GM21576 (cell line): Measurements from ENCODE around the gene FMN2.

Experiments
- ATAC-seq: cut with Tn5 transposase; IDR thresholded peaks from one replicate; pipeline ENCODE4 v1.9.1; 2021; ENCODE audit warnings: mild to moderate bottlenecking, moderate library complexity; ENCODE audit not compliant: unreplicated experiment

FMN2 gene

DNA sequence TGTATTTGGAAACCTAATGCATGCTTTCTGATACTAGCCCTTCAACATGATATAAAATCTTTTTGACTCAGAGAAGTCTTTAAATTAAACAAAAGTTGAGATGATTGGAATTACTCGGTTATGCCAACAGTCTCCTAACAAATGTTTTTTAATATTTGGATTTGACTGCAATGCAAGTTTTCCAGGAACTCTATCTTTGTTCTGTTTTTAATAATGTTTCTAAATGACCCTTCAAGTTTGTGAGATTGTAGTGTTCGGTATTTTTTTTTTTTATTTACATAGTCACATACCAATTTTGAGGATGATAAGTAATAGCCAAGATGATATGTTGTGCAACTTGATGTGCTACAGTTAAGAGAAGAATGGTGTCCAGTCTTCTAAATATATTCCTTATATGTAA is 258.0 kb downstream of the FMN2 start:
- no peak for ATAC-seq

DNA sequence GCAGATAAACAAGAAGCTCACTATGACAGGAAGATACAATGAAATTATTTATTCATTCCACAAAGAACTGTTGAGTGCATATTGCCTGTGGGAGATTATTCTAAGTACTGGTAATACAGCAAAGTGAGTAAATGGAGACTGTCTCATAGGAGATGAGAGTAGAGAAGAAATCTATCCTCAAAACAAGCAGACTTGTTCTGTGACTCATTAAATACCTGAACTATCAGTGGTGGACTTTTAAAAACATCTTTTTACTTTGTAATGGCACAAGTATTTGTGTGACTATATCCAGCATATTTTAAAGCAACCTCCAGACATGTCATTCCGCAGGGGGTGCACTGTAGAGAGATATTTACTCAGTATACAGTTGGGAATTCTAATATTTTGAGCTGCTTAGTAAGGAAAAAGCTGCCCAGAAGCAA is 259.2 kb downstream of the FMN2 start:
- ATAC-seq, result no peak

DNA sequence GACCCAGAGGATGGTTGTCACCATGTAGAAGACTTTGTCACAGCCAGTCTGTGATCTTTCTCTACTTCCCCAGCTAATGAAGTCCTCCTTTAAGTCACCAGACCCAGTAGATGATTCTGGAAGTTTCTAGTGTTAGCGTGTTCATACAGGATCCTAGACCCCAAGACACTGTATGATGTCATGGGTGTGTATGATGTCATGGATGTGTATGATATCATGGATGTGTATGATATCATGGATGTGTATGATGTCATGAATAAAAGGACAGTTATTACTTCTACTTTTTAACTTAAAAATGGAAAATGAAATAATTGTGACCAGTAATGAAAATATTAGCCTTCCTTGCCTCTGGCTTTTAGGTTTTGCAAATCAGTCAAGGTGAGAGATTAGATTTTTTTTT is 260.0 kb downstream of the FMN2 start:
- no peak for ATAC-seq

DNA sequence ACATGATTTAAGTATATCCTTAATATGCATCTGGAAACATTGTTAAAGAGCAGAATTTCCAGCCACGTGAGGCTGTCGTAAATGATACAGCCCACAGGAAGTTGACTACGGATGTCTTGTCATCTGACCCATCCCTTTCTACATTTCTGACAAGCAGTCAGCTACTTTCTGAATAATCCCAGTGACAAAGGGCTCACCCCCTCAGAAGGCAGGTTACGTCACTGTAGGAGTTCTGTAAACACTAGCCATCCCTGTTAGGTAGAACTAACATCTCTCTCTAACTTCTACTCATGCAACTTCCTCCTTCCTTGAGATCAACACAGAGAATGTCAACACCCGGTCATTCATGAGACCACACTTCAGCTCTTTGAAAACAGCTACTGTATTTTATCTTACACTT is 261.1 kb downstream of the FMN2 start:
- no peak for ATAC-seq

DNA sequence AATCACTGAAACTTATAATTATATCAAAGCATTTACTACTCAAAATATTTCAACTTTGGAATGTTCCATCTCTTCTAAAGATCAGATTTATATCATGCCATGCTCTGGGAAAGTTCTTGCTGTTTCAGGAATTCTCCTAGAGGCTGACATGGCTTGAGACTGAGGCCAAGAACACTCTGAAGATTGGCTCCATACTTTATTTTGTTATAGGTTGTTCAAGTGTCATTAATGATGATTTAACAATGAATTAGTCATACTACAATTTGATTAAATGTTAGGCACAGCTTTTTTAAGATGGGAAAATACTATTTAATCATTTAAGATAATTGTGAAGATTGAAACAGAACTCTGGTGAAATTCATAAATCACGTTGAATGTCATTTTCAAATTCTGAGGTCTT is 264.9 kb downstream of the FMN2 start:
- no peak for ATAC-seq

DNA sequence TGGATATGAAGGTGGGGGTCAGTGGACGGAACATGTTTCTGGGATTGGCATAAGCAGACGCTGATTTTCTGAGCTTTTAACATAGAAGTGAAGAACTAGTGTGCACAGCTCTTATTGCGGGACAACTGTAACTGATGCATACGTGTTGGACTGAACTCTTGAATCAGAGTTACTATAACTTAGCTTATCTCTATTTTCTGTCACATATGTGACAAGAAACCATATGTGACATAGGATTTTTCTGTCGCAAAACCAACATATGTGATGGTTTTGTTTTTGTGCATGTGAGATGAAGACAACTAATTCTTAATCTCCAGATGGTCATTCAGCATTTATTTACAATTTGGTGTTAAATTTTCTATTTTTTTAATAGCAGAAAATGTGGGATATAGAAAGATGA is 270.4 kb downstream of the FMN2 start:
- no peak for ATAC-seq

DNA sequence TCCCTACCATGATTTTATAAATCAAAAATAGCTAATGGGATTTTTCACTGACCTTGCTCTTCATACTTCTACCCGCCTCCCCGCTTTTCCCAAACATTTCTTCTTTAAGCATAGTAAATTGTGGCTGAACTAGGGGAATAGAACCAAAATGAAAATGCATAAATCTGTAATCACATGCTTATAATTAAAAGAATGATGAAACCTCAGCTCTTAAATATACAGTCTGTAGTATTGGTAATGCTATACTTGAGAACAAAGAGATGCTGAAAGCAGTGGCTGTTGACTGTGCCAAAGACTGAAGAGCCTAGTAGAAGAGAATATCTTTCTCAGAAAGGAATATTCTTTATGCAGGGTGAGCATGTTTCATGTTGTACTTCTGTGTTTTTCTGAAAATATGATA is 271.1 kb downstream of the FMN2 start:
- ATAC-seq, result no peak

DNA sequence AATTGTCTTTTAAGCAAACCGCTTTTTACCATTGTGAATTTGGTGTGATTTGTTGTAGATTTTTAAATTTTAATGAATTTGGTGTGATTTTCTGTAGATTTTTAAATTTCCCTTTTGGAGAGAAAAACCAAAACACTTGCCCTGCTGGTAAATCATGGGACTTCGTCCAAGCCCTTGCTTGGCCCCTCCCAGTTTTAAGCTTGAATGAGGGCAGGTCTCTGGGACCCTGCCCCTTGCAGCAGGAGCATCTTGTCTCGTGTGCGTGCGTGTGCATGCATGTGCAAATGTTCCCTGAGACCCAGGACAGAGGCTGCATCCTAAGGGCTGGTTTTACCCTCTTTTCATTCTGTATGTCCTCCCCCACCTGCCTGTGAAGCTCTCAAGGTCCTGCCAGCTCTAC is 271.6 kb downstream of the FMN2 start:
- ATAC-seq, result no peak

DNA sequence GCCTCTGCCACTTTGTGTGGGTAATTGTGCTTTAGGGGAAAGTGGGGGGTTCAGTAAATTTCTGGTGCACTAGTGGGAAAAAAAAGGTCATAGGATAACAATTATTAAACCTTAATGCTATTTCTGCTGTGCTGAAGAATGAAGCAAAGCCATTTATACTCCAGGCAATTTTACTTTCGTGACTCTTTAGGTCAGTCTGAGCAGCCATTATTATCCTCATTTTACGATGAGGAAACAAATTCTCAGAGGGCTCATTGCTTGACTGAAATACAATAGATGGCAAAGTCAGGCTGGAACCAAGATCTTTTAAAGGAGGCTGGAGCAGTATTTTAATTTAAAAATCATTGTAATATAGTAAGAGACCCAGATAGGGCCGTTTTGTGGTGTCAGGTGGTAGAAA is 272.2 kb downstream of the FMN2 start:
- ATAC-seq, result no peak

DNA sequence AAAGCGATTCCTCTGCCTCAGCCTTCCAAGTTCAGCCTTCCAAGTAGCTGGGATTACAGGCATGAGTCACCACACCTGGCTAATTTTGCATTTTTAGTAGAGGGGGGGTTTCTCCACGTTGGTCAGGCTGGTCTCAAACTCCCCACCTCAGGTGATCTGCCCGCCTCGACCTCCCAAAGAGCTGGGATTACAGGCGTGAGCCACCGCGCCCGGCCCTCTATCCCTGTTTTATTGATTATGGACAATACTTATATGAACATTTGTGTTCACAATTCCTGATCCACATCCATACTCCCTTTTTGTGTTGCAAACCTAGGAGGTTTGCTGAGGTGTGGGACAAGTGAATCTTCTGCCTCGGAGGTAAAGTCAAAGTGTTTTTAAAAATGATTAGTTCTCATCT is 275.0 kb downstream of the FMN2 start:
- ATAC-seq, result no peak

DNA sequence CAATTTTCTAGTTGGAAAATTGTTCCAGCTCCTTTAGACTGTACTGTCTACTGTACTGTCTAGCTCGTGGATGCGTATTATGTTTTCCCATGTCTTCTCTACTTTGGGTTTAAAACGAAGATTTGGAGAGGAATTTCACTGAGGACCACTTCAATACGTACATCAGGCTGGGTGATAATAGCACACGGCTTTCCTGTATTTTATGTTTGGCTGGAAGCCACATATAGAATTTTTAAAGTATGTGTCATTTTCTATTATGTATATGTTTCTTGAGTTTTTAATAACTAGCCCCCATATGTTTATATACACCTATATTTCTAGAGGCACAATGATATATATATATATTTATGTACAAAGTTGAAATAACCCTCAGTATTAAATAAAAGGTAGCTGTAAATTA is 293.9 kb downstream of the FMN2 start:
- no peak for ATAC-seq

DNA sequence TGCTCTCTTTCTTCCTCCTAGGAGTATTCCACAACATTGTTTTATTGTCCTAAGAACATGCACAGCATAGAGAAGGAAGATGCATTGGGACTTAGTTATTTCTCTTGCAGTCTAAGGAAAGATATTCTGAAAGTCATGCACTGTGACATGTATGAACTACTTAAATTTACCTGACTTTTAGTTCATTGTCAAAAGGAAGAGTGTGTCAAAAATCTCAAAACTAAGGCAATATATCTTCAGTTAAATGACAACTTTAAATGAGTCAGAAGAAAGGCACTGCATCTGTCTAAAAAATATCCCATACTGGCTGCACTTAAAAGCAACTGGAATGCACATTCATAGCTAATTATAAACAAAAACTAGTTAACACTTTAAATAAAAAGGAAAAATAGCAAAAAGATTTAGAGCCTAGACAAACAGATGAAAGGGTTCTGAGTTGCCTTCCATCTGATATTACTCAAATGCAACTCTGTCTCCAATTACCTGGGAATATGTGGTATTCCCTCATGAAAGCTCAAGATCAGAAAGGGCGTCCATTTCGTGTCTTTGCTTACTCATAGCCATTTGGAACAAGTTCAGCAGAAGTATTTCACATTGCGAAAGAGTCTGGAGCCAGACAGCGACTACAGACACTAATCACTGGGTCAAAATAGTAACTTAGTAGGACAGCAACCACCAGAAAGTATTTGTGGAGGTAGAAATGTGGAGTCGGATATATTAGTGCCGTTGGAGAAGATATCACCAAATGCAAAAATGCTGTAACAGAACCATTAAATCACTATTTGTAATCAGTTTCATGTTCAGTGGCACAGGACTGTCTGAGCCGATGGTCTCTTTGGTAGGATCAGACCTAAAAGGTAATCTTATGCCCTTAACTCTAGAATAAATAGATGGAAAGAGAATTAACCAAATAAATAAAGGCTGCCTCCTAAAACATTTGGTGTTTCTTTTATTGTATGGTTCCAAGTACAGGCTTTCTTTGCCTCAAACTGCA is 294.6 kb downstream of the FMN2 start:
- ATAC-seq, result no peak

DNA sequence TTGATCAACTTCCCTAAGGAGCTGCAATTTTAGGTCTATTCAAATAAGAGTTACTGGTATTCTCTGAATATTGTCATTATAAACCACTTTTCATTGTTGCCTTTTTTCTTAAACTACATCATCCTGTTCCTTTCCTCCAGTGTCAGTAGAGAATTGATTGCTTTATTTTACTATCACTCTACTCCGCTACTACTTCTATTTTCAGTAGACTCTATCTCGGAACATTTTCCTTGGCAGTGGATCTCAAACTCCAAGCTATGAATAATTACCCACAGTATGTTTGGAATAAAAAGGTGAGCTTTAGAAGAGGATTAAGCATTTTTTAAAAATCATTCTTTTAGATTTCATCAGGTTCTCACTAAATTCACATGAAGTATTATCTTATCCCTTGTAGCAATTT is 295.4 kb downstream of the FMN2 start:
- no peak for ATAC-seq

DNA sequence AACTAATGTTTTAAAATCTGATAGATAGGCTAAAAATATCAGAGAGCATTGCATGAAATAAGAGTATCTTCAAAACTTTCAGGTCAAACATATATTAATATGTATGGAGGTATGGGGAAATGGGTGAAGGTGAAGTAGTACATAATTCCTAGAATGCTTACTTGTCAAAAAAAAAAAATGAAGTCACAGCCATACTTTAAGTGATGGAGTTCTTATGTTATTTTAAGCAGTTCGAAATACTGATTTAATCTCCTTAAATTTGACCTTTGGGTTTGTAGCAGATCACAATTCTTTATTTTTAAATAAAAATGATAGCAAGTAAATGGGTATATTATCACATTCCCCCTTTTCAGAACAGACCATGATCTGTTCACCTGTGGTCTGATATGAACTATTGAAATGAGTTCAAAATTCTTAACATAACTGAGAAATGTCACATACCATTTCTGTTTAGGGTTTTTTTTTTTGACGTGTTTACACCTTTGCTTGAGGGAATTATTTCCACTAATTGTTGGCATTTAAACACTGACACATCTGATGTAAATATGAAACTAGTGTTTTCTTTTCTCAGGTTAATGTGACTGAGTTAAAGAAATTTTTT is 300.1 kb downstream of the FMN2 start:
- ATAC-seq, result no peak

DNA sequence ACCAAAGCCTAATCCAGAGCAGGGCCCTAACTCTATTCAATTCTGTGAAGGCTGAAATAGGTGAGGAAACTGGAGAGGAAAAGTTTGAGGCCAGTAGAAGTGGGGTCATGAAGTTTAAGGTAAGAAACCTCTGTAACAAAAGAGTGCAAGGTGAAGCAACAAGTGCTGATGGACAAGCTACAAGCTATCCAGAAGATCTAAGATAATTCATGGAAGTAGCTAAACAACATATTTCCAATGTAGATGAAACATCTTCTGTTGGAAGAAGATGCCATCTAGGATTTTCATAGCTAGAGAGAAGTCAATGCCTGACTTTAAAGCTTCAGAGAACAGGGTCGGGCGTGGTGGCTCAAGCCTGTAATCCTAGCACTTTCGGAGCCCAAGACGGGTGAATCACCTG is 302.7 kb downstream of the FMN2 start:
- ATAC-seq, result no peak

DNA sequence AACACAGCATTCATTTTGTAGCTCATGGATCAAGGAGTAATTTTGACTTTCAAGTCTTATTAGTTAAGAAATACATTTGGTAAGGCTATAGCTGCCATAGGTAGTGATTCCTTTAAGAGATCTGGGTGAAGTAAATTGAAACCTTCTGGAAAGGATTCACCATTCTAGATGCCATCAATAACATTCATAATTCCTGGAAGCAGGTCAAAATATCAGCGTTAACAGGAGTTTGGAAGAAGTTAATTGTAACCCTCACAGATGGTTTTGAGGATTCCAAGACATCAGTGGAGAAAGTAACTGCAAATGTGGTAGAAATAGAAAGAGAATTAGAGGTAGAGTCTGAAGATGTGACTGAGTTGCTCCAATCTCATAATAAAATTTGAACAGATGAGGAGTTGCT is 303.7 kb downstream of the FMN2 start:
- ATAC-seq, result no peak

DNA sequence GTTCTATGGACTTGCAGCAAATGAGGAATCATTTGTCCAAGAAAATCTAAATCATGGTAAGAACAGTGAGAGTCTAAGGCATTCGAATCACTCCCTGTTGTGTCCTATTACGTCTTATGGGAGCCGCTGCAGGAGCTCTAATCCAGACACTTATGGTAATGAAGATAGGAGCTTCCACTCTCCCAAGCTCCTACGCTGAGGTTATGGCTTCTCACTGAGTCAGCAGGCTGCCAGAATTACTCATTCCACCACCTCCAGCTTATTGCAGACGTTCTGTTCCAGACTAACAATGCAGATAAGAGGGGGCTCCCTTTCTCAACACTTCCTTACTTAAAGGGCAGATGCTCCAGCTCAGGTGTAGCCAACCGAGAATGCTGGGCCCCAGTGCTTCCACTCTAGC is 307.7 kb downstream of the FMN2 start:
- no peak for ATAC-seq

DNA sequence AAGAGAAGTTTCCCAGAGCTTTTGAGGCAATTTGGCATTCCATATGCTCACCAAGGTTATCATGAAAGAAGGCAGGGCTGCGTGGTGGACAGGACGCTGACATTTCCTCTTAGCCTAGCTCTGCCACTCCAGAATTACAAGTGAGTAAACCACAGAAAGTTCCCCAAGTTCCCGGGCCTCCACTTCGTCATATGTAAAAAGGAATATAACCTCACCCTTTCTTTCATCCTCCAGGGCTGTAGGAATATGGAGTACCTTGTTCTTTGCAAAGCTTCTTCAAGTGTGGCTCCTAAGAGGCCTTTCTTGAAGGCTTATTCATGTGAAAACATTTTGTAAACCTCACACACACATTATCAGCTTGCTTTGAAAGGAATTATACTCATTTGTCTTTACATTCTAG is 310.0 kb downstream of the FMN2 start:
- no peak for ATAC-seq

DNA sequence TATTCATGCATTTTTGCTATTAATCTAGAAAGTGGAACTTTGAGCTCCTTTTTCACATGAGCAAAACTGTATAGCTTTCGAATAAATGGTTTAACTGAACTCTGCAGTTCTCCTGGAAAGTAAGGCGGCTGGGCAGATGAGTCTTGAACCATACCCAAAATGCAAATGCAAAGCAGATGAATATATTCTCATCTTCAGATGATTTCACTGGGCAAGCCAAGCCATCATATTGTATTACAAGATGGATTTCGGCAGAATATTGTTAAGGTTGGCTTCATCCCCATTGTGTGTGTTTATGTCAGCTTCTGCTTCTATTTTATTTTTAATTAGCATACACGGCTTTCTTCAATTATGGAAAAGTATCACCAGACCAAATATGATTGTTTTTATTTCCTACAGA is 310.6 kb downstream of the FMN2 start:
- no peak for ATAC-seq

DNA sequence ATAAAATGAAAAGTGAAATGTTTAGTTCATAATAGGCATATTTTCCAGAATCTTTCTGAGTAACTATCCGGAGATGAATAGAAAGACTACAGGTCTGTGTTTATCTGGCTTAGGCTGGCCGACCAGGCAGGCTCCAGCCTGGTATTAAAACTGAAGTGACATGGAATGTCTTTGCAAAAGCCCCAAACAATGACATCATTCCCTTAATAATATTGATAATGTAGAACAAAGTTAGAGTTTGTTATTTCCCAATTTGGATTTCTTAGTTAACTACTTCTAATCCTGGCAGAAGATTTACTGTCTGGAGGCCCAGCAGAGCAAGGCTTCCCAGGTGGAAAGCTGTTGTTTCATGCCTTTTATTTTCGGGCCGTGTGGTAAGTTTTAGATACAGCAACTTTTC is 312.6 kb downstream of the FMN2 start:
- no peak for ATAC-seq

DNA sequence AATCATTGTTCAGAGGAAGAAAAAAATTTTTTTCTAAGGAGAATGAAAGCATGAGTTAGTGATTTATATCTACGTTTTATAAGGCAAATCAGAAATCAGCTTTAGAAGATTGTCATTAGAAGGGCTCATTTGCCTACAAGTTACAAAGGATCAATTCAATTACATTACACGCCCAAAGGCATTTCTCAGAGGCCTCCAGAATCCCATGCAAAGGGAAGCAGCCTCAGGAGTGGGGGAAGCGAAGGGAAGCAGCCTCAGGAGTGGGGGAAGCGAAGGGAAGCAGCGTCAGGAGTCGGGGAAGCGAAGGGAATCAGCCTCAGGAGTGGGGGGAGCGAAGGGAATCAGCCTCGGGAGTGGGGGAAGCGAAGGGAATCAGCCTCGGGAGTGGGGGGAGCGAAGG is 314.1 kb downstream of the FMN2 start:
- no peak for ATAC-seq

DNA sequence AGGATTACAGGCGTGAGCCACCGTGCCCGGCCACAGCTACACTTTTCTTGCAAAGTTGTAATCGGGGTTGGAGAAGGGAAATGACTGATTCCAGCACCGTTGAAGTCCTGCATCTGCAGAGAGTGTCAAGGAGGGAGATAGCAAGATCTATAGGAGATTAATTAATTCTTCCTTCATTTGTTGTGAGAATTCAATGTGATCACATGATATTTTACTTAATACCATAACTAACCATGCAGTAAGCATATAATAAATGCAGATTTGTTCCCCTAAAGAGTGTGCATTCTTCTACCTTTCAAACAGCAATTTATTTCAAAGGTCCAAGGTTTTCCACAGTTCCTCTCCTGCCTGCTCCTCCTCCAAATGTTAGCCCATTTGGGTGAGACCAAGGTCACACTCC is 315.7 kb downstream of the FMN2 start:
- no peak for ATAC-seq

DNA sequence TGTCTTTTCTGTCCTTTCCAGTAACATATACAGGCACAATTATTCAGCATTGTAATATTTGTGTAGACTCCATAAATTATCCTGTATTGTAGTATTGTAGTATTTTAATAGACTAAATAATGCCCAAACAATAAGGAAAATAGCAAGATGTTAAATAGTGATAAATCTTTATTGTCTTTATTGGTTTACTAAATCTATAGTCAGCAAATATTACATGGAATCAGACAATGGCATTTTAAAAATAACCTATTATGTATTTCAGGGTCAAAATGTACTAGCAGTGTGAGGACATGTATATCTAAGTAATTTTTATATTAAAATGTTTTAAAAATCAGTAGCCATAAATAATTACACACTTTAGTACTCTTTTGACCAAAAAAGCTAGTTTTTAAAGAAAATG is 317.9 kb downstream of the FMN2 start:
- no peak for ATAC-seq
